Caco-2 (cell line): Measurements from ENCODE around the gene CBX4. TPM values are rescaled to one million over a fixed set of nuclear protein-coding genes. Genes with fewer than 3 reads are reported as not detected.

Experiments used
- BruUV-seq: library from RNA; stranded (reverse); fragments of 400-500 nt; replicated peaks from 2 replicates; lab custom pipeline; 2021; lab: Mats Ljungman, UMichigan
- CTCF ChIA-PET: fragments of 300-600 bp; sonication (Branson Sonifier 250); formaldehyde crosslinking; loops from one replicate; lab custom pipeline; 2022; ENCODE audit warnings: antibody characterized with exemption; lab: Charles Lee
- POLR2A ChIA-PET: fragments of 300-600 bp; sonication (Branson Sonifier 250); formaldehyde crosslinking; loops from one replicate; lab custom pipeline; 2022; ENCODE audit warnings: antibody characterized with exemption; lab: Charles Lee
- DNase-seq, 2 experiments: peaks; one replicate each; pipeline versions ENCODE4 v3.0.0 to v3.0.0-alpha.2; 2020 to 2022
- H3K27me3 ChIP-seq: replicated peaks from 2 replicates; pipeline ENCODE4 v1.6.0; 2011; ENCODE audit warnings: low read length; ENCODE audit not compliant: control insufficient read depth, insufficient read depth
- H3K36me3 ChIP-seq: 2 replicates; pipeline ENCODE4 v1.5.1; 2011; ENCODE audit warnings: low read length; ENCODE audit not compliant: control insufficient read depth, insufficient read depth
- H3K4me1 ChIP-seq: fragments of 250-450 bp; sonication (Bioruptor Pico); 2 replicates; pipeline ENCODE4 v1.5.1; 2020; ENCODE audit warnings: mild to moderate bottlenecking
- H3K4me3 ChIP-seq: 2 replicates; pipeline ENCODE4 v1.5.1; 2011; ENCODE audit warnings: low read depth, mild to moderate bottlenecking, control low read depth, low read length
- H3K9me3 ChIP-seq: fragments of 250-450 bp; sonication (Bioruptor Pico); 2 replicates; pipeline ENCODE4 v1.5.1; 2020; ENCODE audit warnings: mild to moderate bottlenecking, moderate library complexity
- H3K27ac Mint-ChIP-seq: one replicate; pipeline ENCODE4 v1.8.0; 2022; ENCODE audit warnings: mixed read lengths; ENCODE audit not compliant: unreplicated experiment
- H3K27me3 Mint-ChIP-seq: one replicate; pipeline ENCODE4 v1.8.0; 2022; ENCODE audit warnings: mixed read lengths; ENCODE audit not compliant: insufficient read depth, unreplicated experiment
- H3K36me3 Mint-ChIP-seq: one replicate; pipeline ENCODE4 v1.8.0; 2022; ENCODE audit warnings: mild to moderate bottlenecking, mixed read lengths; ENCODE audit not compliant: insufficient read depth, unreplicated experiment
- H3K4me1 Mint-ChIP-seq: one replicate; pipeline ENCODE4 v1.8.0; 2022; ENCODE audit warnings: low read depth, mixed read lengths; ENCODE audit not compliant: unreplicated experiment
- H3K4me3 Mint-ChIP-seq: one replicate; pipeline ENCODE4 v1.8.0; 2022; ENCODE audit warnings: mild to moderate bottlenecking, moderate library complexity, mixed read lengths; ENCODE audit not compliant: unreplicated experiment
- H3K9me3 Mint-ChIP-seq: one replicate; pipeline ENCODE4 v1.8.0; 2022; ENCODE audit warnings: mixed read lengths; ENCODE audit not compliant: unreplicated experiment
- intact Hi-C: fragments of 100-400 bp; cut with micrococcal nuclease; formaldehyde crosslinking; loops from one replicate; pipeline ENCODE4 v1.10.0; 2022; ENCODE audit not compliant: unreplicated experiment
- total RNA-seq: library from RNA; stranded (reverse); gene quantifications from 2 replicates; pipeline ENCODE4 v1.2.3, GENCODE V29; 2022
- TF ChIP-seq, protein P1 (sequence below), 2 experiments: fragments of 200-600 bp in 1 of 2; IDR thresholded peaks; 1 replicate in 1 of 2; 2 replicates in 1 of 2; pipeline versions ENCODE4 v1.5.1 to v1.8.0; 2011 to 2022; ENCODE audit warnings: antibody characterized with exemption in 1 of 2, control low read depth in 1 of 2, inconsistent platforms in 1 of 2, low read depth in 1 of 2, low read length in 1 of 2, mild to moderate bottlenecking in 1 of 2, moderate library complexity in 1 of 2; ENCODE audit not compliant: insufficient read depth in 1 of 2, severe bottlenecking in 1 of 2, unreplicated experiment in 1 of 2

The CBX4 gene
- total RNA-seq, 1 experiment from 2014 or later = 114 TPM

DNA sequence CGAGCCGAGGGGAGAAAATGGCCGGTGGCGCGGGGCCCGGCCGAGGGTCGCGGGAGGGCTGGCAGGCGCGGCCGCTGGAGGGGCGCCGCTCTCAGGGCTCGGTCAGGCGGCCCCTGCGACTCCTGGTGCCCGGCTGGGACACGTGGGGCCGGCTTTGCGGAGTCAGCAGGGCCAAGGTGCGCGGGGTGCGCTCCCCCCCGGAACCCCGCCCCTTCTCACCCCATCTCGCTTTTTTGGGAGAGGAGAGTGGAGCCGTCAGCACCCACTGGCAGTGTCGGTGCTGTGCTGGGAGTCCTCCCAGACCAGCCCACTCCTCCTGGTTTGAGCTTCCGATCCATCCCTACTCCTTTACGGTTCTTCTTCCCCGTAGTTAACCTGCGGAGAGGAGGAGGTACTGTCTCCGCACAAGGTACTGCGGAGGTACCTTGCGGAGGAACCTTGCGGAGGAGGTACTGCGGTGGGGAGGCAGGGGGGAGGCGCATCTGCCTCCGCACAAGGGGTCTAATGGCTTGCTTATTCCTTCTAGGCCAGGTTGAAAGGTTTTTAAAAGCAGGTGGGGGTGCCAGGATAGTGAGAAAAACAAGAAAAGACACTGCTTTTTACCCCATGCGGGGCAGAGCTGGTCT, 23.3 kb downstream of the CBX4 start:
- intact Hi-C loops = no loop called here
- no peaks in the 10 kb centered on the region for H3K27me3 ChIP-seq
- peaks cover 39% of the 10 kb centered on the region for H3K4me1 ChIP-seq
- peaks cover 6% of the 10 kb centered on the region for H3K4me1 Mint-ChIP-seq
- no peaks in the 10 kb centered on the region for H3K36me3 ChIP-seq
- TF ChIP-seq, protein P1, sequence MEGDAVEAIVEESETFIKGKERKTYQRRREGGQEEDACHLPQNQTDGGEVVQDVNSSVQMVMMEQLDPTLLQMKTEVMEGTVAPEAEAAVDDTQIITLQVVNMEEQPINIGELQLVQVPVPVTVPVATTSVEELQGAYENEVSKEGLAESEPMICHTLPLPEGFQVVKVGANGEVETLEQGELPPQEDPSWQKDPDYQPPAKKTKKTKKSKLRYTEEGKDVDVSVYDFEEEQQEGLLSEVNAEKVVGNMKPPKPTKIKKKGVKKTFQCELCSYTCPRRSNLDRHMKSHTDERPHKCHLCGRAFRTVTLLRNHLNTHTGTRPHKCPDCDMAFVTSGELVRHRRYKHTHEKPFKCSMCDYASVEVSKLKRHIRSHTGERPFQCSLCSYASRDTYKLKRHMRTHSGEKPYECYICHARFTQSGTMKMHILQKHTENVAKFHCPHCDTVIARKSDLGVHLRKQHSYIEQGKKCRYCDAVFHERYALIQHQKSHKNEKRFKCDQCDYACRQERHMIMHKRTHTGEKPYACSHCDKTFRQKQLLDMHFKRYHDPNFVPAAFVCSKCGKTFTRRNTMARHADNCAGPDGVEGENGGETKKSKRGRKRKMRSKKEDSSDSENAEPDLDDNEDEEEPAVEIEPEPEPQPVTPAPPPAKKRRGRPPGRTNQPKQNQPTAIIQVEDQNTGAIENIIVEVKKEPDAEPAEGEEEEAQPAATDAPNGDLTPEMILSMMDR (IDR thresholded peaks at IDR 0.05; ENCODE audit: insufficient read depth in 1 of 2, low read depth in 1 of 2, low read length in 1 of 2, severe bottlenecking in 1 of 2, unreplicated experiment in 1 of 2) = no peak
- POLR2A ChIA-PET = interaction anchor here (0.6 kb wide), 1 partner anchor 14 kb away, joined by 3 read pairs; no protein-coding TSS in a partner anchor
- CTCF ChIA-PET = no interaction called here
- no peaks in the 10 kb centered on the region for H3K9me3 ChIP-seq
- no TSS peak for BruUV-seq
- H3K36me3 Mint-ChIP-seq = no peaks in the 10 kb centered on the region
- H3K4me3 Mint-ChIP-seq = peak overlapping the region; percentile 15
- H3K9me3 Mint-ChIP-seq = no peaks in the 10 kb centered on the region
- no peak overlapping the region for H3K4me3 ChIP-seq
- no peak for DNase-seq
- no peaks in the 10 kb centered on the region for H3K27me3 Mint-ChIP-seq
- H3K27ac Mint-ChIP-seq = no peak overlapping the region

DNA sequence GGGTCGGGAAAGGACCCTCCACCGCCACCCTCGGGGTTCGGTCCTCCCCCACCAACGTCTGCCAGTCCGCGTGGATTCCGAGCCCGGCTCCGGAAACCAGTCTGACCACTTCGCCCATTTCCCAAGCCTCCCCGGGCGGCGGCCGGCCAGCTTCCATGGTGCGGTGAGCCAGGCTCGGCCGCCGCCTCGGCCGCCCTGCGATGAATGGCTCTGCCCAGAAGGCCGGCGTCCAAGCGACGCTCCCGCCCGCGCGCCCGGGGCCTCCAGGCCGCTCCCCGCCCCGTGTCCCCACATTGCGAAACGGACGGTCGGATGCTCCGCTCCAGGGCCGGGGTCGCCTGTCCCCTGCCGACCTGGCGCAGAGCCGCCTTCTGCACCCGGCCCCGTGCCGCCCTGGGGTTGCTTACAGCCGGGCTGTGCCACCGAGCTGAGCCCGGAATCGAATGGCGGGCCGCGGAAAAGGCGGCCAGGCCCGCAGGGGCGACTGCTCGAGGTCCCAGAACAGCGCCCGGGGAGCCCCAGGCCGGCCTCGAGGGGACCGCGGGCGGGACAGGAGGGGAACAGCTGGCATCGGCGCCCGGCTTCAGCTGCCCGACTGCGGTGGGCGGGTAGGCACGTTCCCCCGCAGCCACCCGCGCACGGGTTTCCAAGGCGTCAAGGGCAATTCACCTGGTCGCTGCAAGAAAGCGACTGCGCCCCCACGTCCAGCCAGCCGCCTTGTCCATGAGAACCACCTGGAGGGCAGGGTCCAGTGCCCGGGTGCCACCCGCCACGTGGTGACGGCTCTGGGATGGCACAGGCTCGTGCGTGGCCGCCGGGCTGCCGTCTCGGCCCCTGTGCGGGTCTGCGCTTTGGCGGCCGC, 24.0 kb downstream of the CBX4 start:
- Histone ChIP-seq H3K36me3 (no peaks in the 10 kb centered on the region), H3K27me3 (no peaks in the 10 kb centered on the region), H3K4me1 (peaks cover 39% of the 10 kb centered on the region), H3K4me3 (no peak overlapping the region), H3K9me3 (no peaks in the 10 kb centered on the region)
- TF ChIP-seq, protein P1 (IDR thresholded peaks at IDR 0.05; ENCODE audit: insufficient read depth in 1 of 2, low read depth in 1 of 2, low read length in 1 of 2, severe bottlenecking in 1 of 2, unreplicated experiment in 1 of 2) = no peak
- DNase-seq = no peak
- Mint-ChIP-seq H3K36me3 (no peaks in the 10 kb centered on the region), H3K27me3 (no peaks in the 10 kb centered on the region), H3K4me1 (peaks cover 6% of the 10 kb centered on the region), H3K9me3 (no peaks in the 10 kb centered on the region), H3K4me3 (peak overlapping the region; percentile 65), H3K27ac (peak overlapping the region; percentile 80)
- intact Hi-C loops = no loop called here
- CTCF ChIA-PET = no interaction called here
- BruUV-seq = no TSS peak
- POLR2A ChIA-PET = interaction anchor here (0.6 kb wide), 1 partner anchor 14 kb away, joined by 3 read pairs; no protein-coding TSS in a partner anchor

- H3K27me3 Mint-ChIP-seq = no peaks in the 10 kb centered on the region
- H3K4me3 Mint-ChIP-seq = peak overlapping the region; percentile 65
- no peaks in the 10 kb centered on the region for H3K36me3 Mint-ChIP-seq
- Histone ChIP-seq H3K9me3 (no peaks in the 10 kb centered on the region), H3K4me3 (peak overlapping the region; percentile 40), H3K4me1 (peaks cover 34% of the 10 kb centered on the region), H3K36me3 (no peaks in the 10 kb centered on the region), H3K27me3 (no peaks in the 10 kb centered on the region)
- DNase-seq = no peak
- no TSS peak for BruUV-seq
- TF ChIP-seq, protein P1 (IDR thresholded peaks at IDR 0.05; ENCODE audit: insufficient read depth in 1 of 2, low read depth in 1 of 2, low read length in 1 of 2, severe bottlenecking in 1 of 2, unreplicated experiment in 1 of 2) = no peak
- peaks cover 6% of the 10 kb centered on the region for H3K4me1 Mint-ChIP-seq
- ChIA-PET CTCF (interaction anchor here (0.6 kb wide), 1 partner anchor 727 kb away, joined by 3 read pairs; no protein-coding TSS in a partner anchor), POLR2A (interaction anchor here (0.6 to 1.0 kb wide), 2 partner anchors 26 to 179 kb away, joined by 3 to 9 read pairs; partner anchors contain the start of gene CBX4)
- intact Hi-C loops = no loop called here
- peak overlapping the region; percentile 80 for H3K27ac Mint-ChIP-seq
- no peaks in the 10 kb centered on the region for H3K9me3 Mint-ChIP-seq
Observed at GRCh38 chr17:79814127-79814973, 24.9 kb downstream of the CBX4 start.
